H1 (cell line): ENCODE measurements around the gene NECTIN2. TPM values are rescaled to one million over a fixed set of nuclear protein-coding genes. Genes with fewer than 3 reads are reported as not detected.

ENCODE experiments used
- CTCF ChIA-PET: fragments of 300-600 bp; sonication (Branson Sonifier 250); formaldehyde crosslinking; loops from one replicate; lab custom pipeline; 2021; ENCODE audit not compliant: partially characterized antibody; lab: Charles Lee
- POLR2A ChIA-PET: fragments of 300-600 bp; sonication (Branson Sonifier 250); formaldehyde crosslinking; loops from one replicate; lab custom pipeline; 2021; ENCODE audit warnings: inconsistent platforms; ENCODE audit not compliant: partially characterized antibody; lab: Charles Lee
- DNase-seq, 2 experiments: peaks; one replicate each; pipeline versions ENCODE4 v3.0.0 to v3.0.0-alpha.2; 2010 to 2022; ENCODE audit warnings: low spot score in 2 of 2, low read depth in 1 of 2, mixed read lengths in 1 of 2
- FAIRE-seq: peaks from 2 replicates; lab custom pipeline; 2011; peaks lifted over from hg19 to GRCh38; lab: Jason Lieb, UNC
- H2AFZ ChIP-seq: 2 replicates; pipeline ENCODE4 v1.8.1; 2012; ENCODE audit warnings: low read length, inconsistent platforms
- H2AK5ac ChIP-seq: 2 replicates; pipeline ENCODE4 v1.6.1; 2013; ENCODE audit warnings: low read depth, low read length
- H2BK120ac ChIP-seq: replicated peaks from 2 replicates; pipeline ENCODE3; 2013; ENCODE audit warnings: low read depth, low read length, inconsistent platforms
- H2BK12ac ChIP-seq: 2 replicates; pipeline ENCODE4 v1.6.1; 2013; ENCODE audit warnings: low read depth, low read length
- H2BK15ac ChIP-seq: 2 replicates; pipeline ENCODE4 v1.6.1; 2013; ENCODE audit warnings: low read length
- H2BK20ac ChIP-seq: 2 replicates; pipeline ENCODE4 v1.6.1; 2013; ENCODE audit warnings: low read length
- H2BK5ac ChIP-seq: 2 replicates; pipeline ENCODE4 v1.6.1; 2013; ENCODE audit warnings: low read depth, low read length
- H3K14ac ChIP-seq: 2 replicates; pipeline ENCODE4 v1.6.1; 2013; ENCODE audit warnings: inconsistent platforms; ENCODE audit not compliant: insufficient read length
- H3K18ac ChIP-seq: 2 replicates; pipeline ENCODE4 v1.6.1; 2013; ENCODE audit warnings: low read length; ENCODE audit errors: extremely low read depth
- H3K23ac ChIP-seq: 2 replicates; pipeline ENCODE4 v1.6.1; 2013; ENCODE audit warnings: inconsistent platforms; ENCODE audit not compliant: insufficient read length
- H3K23me2 ChIP-seq: 2 replicates; pipeline ENCODE4 v1.6.1; 2013; ENCODE audit warnings: low read depth, low read length
- H3K27ac ChIP-seq: 2 replicates; pipeline ENCODE4 v1.6.1; 2011; ENCODE audit warnings: low read depth, low read length, inconsistent platforms
- H3K27me3 ChIP-seq, 4 experiments: replicated peaks in 1 of 4; 1 replicate in 1 of 4; 2 replicates in 3 of 4; pipeline versions ENCODE4 v1.6.1 to v1.8.1; 2011 to 2013; ENCODE audit warnings: low read length in 3 of 4, mild to moderate bottlenecking in 3 of 4, inconsistent platforms in 2 of 4, mixed read lengths in 2 of 4, moderate library complexity in 1 of 4; ENCODE audit not compliant: control insufficient read depth in 3 of 4, insufficient read depth in 3 of 4; ENCODE audit errors: extremely low read depth in 1 of 4
- H3K36me3 ChIP-seq, 4 experiments: 2 replicates each; pipeline versions ENCODE4 v1.6.1 to v1.8.1; 2011 to 2013; ENCODE audit warnings: mild to moderate bottlenecking in 4 of 4, low read length in 3 of 4, moderate library complexity in 2 of 4, control low read depth in 1 of 4, inconsistent platforms in 1 of 4; ENCODE audit not compliant: insufficient read depth in 4 of 4, control insufficient read depth in 2 of 4
- H3K4ac ChIP-seq: replicated peaks from 2 replicates; pipeline ENCODE3; 2013; ENCODE audit warnings: low read length, low read depth, mixed read lengths, inconsistent platforms; ENCODE audit not compliant: insufficient read length
- H3K4me1 ChIP-seq, 4 experiments: replicated peaks in 1 of 4; 1 replicate in 1 of 4; 2 replicates in 3 of 4; pipeline versions ENCODE4 v1.6.1 to v1.8.1; 2011 to 2013; ENCODE audit warnings: low read length in 3 of 4, inconsistent platforms in 2 of 4, mixed read lengths in 1 of 4; ENCODE audit not compliant: insufficient read depth in 4 of 4, control insufficient read depth in 3 of 4
- H3K4me2 ChIP-seq, 2 experiments: 2 replicates each; pipeline versions ENCODE4 v1.6.1 to v1.8.1; 2011 to 2013; ENCODE audit warnings: low read depth in 2 of 2, low read length in 2 of 2, control low read depth in 1 of 2, inconsistent platforms in 1 of 2, mild to moderate bottlenecking in 1 of 2; ENCODE audit not compliant: insufficient read depth in 1 of 2
- H3K4me3 ChIP-seq, 4 experiments: fragments of 200-600, 300-600 bp in 1 of 4; sonication (generic), shearing (Covaris generic), sonication (Bioruptor Twin) in 1 of 4; 2 replicates each; pipeline versions ENCODE4 v1.5.1 to v1.8.1; 2011 to 2016; ENCODE audit warnings: low read length in 4 of 4, low read depth in 3 of 4, control low read depth in 2 of 4, inconsistent platforms in 2 of 4, mild to moderate bottlenecking in 2 of 4, mixed read lengths in 1 of 4, moderate library complexity in 1 of 4; ENCODE audit not compliant: insufficient read depth in 2 of 4; ENCODE audit errors: extremely low read depth in 1 of 4
- H3K56ac ChIP-seq: replicated peaks from 2 replicates; pipeline ENCODE3; 2013; ENCODE audit warnings: low read depth, mild to moderate bottlenecking, mixed read lengths, low read length, inconsistent platforms; ENCODE audit not compliant: insufficient read length
- H3K79me1 ChIP-seq: 2 replicates; pipeline ENCODE4 v1.6.1; 2013; ENCODE audit warnings: low read depth, low read length, control low read depth
- H3K79me2 ChIP-seq, 2 experiments: 2 replicates each; pipeline versions ENCODE4 v1.6.1 to v1.8.1; 2012 to 2013; ENCODE audit warnings: low read length in 2 of 2, mild to moderate bottlenecking in 2 of 2, inconsistent platforms in 1 of 2; ENCODE audit not compliant: insufficient read depth in 2 of 2, control insufficient read depth in 1 of 2
- H3K9ac ChIP-seq, 4 experiments: replicated peaks in 1 of 4; 1 replicate in 1 of 4; 2 replicates in 3 of 4; pipeline versions ENCODE4 v1.6.1 to v1.8.1; 2011 to 2013; ENCODE audit warnings: low read depth in 3 of 4, low read length in 3 of 4, control low read depth in 2 of 4, mild to moderate bottlenecking in 2 of 4, moderate library complexity in 2 of 4, inconsistent platforms in 1 of 4; ENCODE audit errors: extremely low read depth in 1 of 4
- H3K9me3 ChIP-seq, 2 experiments: 2 replicates each; pipeline versions ENCODE4 v1.6.1 to v1.8.1; 2012 to 2013; ENCODE audit warnings: mild to moderate bottlenecking in 2 of 2, moderate library complexity in 2 of 2, control low read depth in 1 of 2, inconsistent platforms in 1 of 2, low read depth in 1 of 2, low read length in 1 of 2, mixed read lengths in 1 of 2; ENCODE audit not compliant: insufficient read depth in 2 of 2
- H4K20me1 ChIP-seq, 2 experiments: replicated peaks in 1 of 2; 2 replicates each; pipeline versions ENCODE3 to v1.8.1; 2011 to 2013; ENCODE audit warnings: inconsistent platforms in 2 of 2, low read length in 2 of 2, mild to moderate bottlenecking in 1 of 2; ENCODE audit not compliant: insufficient read depth in 2 of 2, control insufficient read depth in 1 of 2
- H4K5ac ChIP-seq: 2 replicates; pipeline ENCODE4 v1.6.1; 2013; ENCODE audit warnings: low read length, low read depth, mixed read lengths, inconsistent platforms; ENCODE audit not compliant: insufficient read length
- H4K8ac ChIP-seq: 2 replicates; pipeline ENCODE4 v1.8.0; 2013; ENCODE audit warnings: mild to moderate bottlenecking, moderate library complexity, low read length, inconsistent platforms; ENCODE audit not compliant: insufficient read depth; ENCODE audit errors: extremely low read depth
- H4K91ac ChIP-seq: replicated peaks from 2 replicates; pipeline ENCODE3; 2013; ENCODE audit warnings: low read length, mixed read lengths, inconsistent platforms; ENCODE audit not compliant: insufficient read length
- BACH1 ChIP-seq: IDR thresholded peaks from 2 replicates; pipeline ENCODE4 v1.6.1; 2012; ENCODE audit warnings: low read length, improper control_type of control experiment
- CBX8 ChIP-seq: fragments of 300-800, 300-1000 bp; sonication (generic); IDR thresholded peaks from 2 replicates; pipeline ENCODE4 v1.7.1; 2016; ENCODE audit warnings: low read depth, low read length, borderline replicate concordance
- EGR1 ChIP-seq: IDR thresholded peaks from 2 replicates; pipeline ENCODE4 v1.6.1; 2011; ENCODE audit warnings: low read depth, low read length, borderline replicate concordance
- HDAC6 ChIP-seq: IDR thresholded peaks from one replicate; pipeline ENCODE4 v1.7.1; 2012; ENCODE audit warnings: low read depth, mild to moderate bottlenecking, inconsistent platforms, low read length, moderate library complexity
- KDM5A ChIP-seq: fragments of 200-600 bp; IDR thresholded peaks from 2 replicates; pipeline ENCODE4 v1.7.1; 2012; ENCODE audit warnings: mild to moderate bottlenecking, low read length, inconsistent platforms, mixed read lengths
- POLR2AphosphoS5 ChIP-seq: IDR thresholded peaks from 2 replicates; pipeline ENCODE4 v1.6.1; 2011; ENCODE audit warnings: low read depth, low read length
- SUZ12 ChIP-seq: fragments of 200-600 bp; sonication (generic); IDR thresholded peaks from 2 replicates; pipeline ENCODE4 v1.6.1; 2012; ENCODE audit warnings: mild to moderate bottlenecking, inconsistent platforms, low read length, moderate library complexity, mixed read lengths
- YY1 ChIP-seq: IDR thresholded peaks from 2 replicates; pipeline ENCODE4 v1.6.1; 2011; ENCODE audit warnings: low read depth, mild to moderate bottlenecking, low read length
- WGBS, 2 experiments: shearing (Covaris generic) in 1 of 2; methylation state at CpG; one replicate each; pipeline versions ENCODE4 v1.1.6 to v1.1.7; 2013 to 2015; ENCODE audit warnings: low lambda C conversion rate in 2 of 2, mixed read lengths in 2 of 2, inconsistent platforms in 1 of 2, low coverage in 1 of 2, missing lambda C conversion rate in 1 of 2; ENCODE audit not compliant: insufficient replicate concordance in 2 of 2, insufficient coverage in 1 of 2, insufficient read length in 1 of 2; ENCODE audit errors: extremely low coverage in 1 of 2, missing lambda C conversion rate in 1 of 2; 5-methylcytosine and 5-hydroxymethylcytosine counted together
- polyA plus RNA-seq, 7 experiments: library from polyadenylated mRNA; depleted of rRNA in 3 of 7; stranded (reverse) in 5 of 7; unstranded in 2 of 7; fragments of >200 nt in 5 of 7; fragments of 200-250 nt in 2 of 7; gene quantifications; 1 replicate in 5 of 7; 2 replicates in 1 of 7; 4 replicates in 1 of 7; pipeline versions ENCODE4 v1.2.1 to v1.2.3, GENCODE V29; 2011 to 2013; ENCODE audit warnings: missing spikeins in 2 of 7, mixed read lengths in 2 of 7
- total RNA-seq: library from RNA; stranded (reverse); fragmentation: NEBNext Ultra II Directional; extraction: Animal tissue kit (Norgen Biotek cat#: 25700); gene quantifications from 2 replicates; pipeline ENCODE4 v1.2.1, GENCODE V29; 2021
- TF ChIP-seq, protein P1 (sequence below), 3 experiments: IDR thresholded peaks; 1 replicate in 2 of 3; 2 replicates in 1 of 3; pipeline versions ENCODE4 v1.5.1 to v1.6.1; 2011; ENCODE audit warnings: low read length in 3 of 3, mild to moderate bottlenecking in 3 of 3, inconsistent platforms in 2 of 3, low read depth in 1 of 3, moderate library complexity in 1 of 3; ENCODE audit not compliant: insufficient read depth in 1 of 3; ENCODE audit errors: control extremely low read depth in 1 of 3
- TF ChIP-seq, protein P2 (sequence below): IDR thresholded peaks from 2 replicates; pipeline ENCODE4 v1.6.1; 2012; ENCODE audit warnings: inconsistent platforms

NECTIN2 gene
- total and polyA plus RNA-seq, 2 of the 8 experiments (the other 6 are each of a cell fraction or from before 2014, with no cell fraction given): 184 to 237 TPM

DNA sequence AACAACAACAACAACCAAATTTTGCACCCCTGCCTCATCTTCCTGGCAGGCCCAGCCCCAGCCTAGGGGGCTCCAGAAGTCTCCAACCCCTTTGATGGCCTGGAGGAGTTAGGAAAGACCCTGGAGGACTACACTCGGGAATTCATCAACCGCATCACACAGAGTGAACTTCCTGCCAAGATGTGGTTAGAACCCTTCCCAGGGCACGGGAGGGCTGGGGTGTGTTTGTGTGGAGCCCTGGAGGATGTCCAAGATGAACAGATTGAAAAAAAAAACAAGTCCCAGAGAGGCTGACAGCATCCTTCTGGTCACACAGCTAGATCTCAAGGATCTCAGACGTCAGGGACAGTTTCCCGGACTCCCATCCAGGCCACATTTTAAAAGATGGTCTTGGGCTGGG, 81.6 kb downstream of the NECTIN2 start:
- H2BK120ac ChIP-seq: no peak overlapping the region
- peaks cover 0 to 5% (median 0%) of the 10 kb centered on the region in 4 experiments; a peak in 2 of 7 replicates for H3K4me1 ChIP-seq
- H2BK12ac ChIP-seq: no peak overlapping the region; the same call in 1 of the 2 replicates
- no peak overlapping the region for H3K14ac ChIP-seq
- no peak overlapping the region for H2AFZ ChIP-seq
- H3K18ac ChIP-seq: no peak overlapping the region
- no peak overlapping the region for H2BK15ac ChIP-seq
- H3K36me3 ChIP-seq: no peaks in the 10 kb centered on the region
- no peak overlapping the region for H3K4me3 ChIP-seq
- FAIRE-seq (no peak), DNase-seq (no peak)
- no peak overlapping the region for H4K91ac ChIP-seq
- H4K8ac ChIP-seq: no peak overlapping the region; the same call in 1 of the 2 replicates
- H4K5ac ChIP-seq: no peak overlapping the region
- TF ChIP-seq, protein P1, sequence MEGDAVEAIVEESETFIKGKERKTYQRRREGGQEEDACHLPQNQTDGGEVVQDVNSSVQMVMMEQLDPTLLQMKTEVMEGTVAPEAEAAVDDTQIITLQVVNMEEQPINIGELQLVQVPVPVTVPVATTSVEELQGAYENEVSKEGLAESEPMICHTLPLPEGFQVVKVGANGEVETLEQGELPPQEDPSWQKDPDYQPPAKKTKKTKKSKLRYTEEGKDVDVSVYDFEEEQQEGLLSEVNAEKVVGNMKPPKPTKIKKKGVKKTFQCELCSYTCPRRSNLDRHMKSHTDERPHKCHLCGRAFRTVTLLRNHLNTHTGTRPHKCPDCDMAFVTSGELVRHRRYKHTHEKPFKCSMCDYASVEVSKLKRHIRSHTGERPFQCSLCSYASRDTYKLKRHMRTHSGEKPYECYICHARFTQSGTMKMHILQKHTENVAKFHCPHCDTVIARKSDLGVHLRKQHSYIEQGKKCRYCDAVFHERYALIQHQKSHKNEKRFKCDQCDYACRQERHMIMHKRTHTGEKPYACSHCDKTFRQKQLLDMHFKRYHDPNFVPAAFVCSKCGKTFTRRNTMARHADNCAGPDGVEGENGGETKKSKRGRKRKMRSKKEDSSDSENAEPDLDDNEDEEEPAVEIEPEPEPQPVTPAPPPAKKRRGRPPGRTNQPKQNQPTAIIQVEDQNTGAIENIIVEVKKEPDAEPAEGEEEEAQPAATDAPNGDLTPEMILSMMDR (IDR thresholded peaks at IDR 0.05; ENCODE audit: control extremely low read depth in 1 of 3, insufficient read depth in 1 of 3, low read depth in 1 of 3, low read length in 3 of 3): no peak
- no peak for TF ChIP-seq EGR1
- TF ChIP-seq HDAC6: no peak
- no peak for TF ChIP-seq BACH1
- no peak for TF ChIP-seq POLR2AphosphoS5
- no peak for TF ChIP-seq KDM5A
- TF ChIP-seq SUZ12: no peak
- no peak for TF ChIP-seq YY1
- TF ChIP-seq, protein P2, sequence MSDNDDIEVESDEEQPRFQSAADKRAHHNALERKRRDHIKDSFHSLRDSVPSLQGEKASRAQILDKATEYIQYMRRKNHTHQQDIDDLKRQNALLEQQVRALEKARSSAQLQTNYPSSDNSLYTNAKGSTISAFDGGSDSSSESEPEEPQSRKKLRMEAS: no peak
- TF ChIP-seq CBX8: no peak
- ChIA-PET CTCF (interaction anchor here (1.2 to 1.8 kb wide), 2 partner anchors 24 to 144 kb away, joined by 3 to 4 read pairs; no protein-coding TSS in a partner anchor), POLR2A (interaction anchor here (1.7 to 2.3 kb wide), 2 partner anchors 12 to 26 kb away, joined by 4 to 6 read pairs; no protein-coding TSS in a partner anchor)
- H2BK20ac ChIP-seq: no peak overlapping the region
- H3K4me2 ChIP-seq: no peak overlapping the region
- no peaks in the 10 kb centered on the region for H3K9me3 ChIP-seq
- no peak overlapping the region for H3K56ac ChIP-seq
- WGBS, 2 experiments: 94% methylated on average over 5 of the region's 5 CpGs; no CpG with 5 or more reads in 1 of the 2 experiments
- H2BK5ac ChIP-seq: no peak overlapping the region
- H3K79me1 ChIP-seq: no peaks in the 10 kb centered on the region
- H3K79me2 ChIP-seq: no peaks in the 10 kb centered on the region
- no peaks in the 10 kb centered on the region for H3K23me2 ChIP-seq
- peaks cover 0 to 1% (median 0%) of the 10 kb centered on the region in 4 experiments; a peak in 1 of 7 replicates for H3K27me3 ChIP-seq
- H2AK5ac ChIP-seq: 0 out of 2 replicates have a peak overlapping the region, but pooled peaks have one; percentile 53
- H3K27ac ChIP-seq: no peak overlapping the region
- H3K9ac ChIP-seq: no peak overlapping the region
- H3K4ac ChIP-seq: no peak overlapping the region
- no peaks in the 10 kb centered on the region for H4K20me1 ChIP-seq
- H3K23ac ChIP-seq: no peak overlapping the region
